ENCODE measurements around the gene AS3MT. TPM values are rescaled to one million over a fixed set of nuclear protein-coding genes. Genes with fewer than 3 reads are reported as not detected.

Gene AS3MT
- total RNA-seq, 1 donor from 2014 or later: 40.3 TPM

DNA sequence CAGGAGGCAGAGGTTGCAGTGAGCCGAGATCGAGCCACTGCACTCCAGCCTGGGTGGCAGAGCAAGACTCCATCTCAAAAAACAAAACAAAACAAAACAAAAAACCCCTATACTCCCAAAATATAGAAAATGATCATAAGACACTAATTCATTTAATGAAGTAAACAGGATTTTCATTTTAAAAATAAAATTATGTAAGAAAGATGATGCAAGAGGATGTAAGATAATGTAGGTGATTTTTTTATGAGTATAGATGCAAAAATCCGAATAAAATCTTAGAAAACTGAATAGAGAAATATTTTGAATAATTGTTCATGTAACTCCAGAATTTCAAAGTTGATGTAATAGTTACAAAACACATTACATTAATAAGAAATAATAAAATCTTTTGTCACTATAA is 3.6 kb upstream of the AS3MT start:
- no peaks in the 10 kb centered on the region for H3K36me3 ChIP-seq
- H3F3A ChIP-seq (ENCODE audit: low read depth): peaks cover 20% of the 10 kb centered on the region
- H3K27ac ChIP-seq: no peak overlapping the region
- H3K9me3 Mint-ChIP-seq: no peaks in the 10 kb centered on the region
- no peak overlapping the region for H3K27ac Mint-ChIP-seq
- peaks cover 3% of the 10 kb centered on the region for H3K36me3 Mint-ChIP-seq
- no peak for DNase-seq (ENCODE audit: low spot score)
- H3K4me3 ChIP-seq: no peak overlapping the region
- H3K27me3 ChIP-seq: no peaks in the 10 kb centered on the region
- no peak overlapping the region for H3K4me2 ChIP-seq
- H4K20me1 ChIP-seq (ENCODE audit: low read depth): no peaks in the 10 kb centered on the region
- no peak overlapping the region for H3K4me3 Mint-ChIP-seq
- peaks cover 15% of the 10 kb centered on the region for H3K4me1 ChIP-seq
- H3K9ac ChIP-seq: no peak overlapping the region
- peaks cover 16% of the 10 kb centered on the region for H3K4me1 Mint-ChIP-seq
- TF ChIP-seq CTCF (IDR thresholded peaks at IDR 0.05) (no peak), EZH2phosphoT487 (IDR thresholded peaks at IDR 0.05) (no peak), EZH2 (IDR thresholded peaks at IDR 0.05) (no peak)
- no peaks in the 10 kb centered on the region for H3K9me3 ChIP-seq (ENCODE audit: low read depth)
- no peaks in the 10 kb centered on the region for H3K79me2 ChIP-seq (ENCODE audit: low read depth)
- peaks cover 2% of the 10 kb centered on the region for H3K27me3 Mint-ChIP-seq (ENCODE audit: insufficient read depth, low read depth)
- no peak overlapping the region for H2AFZ ChIP-seq (replicated peaks)

DNA sequence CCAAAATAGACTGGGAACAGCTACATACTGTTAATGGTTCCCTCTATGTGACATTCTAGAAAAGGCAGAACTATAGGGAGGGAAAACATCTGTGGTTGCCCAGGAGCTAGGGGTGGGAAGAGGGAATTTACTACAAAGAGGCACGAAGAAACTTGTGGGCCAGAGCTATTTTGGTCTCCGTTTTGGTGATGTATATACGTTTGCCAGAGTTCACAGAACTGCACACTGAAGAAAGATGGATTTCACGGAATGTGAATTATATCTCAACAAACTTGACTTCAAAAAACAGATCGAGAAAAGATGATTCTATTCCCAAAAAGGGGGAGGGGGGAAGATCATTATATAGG is 386 bp upstream of the AS3MT start:
- Histone ChIP-seq H4K20me1 (ENCODE audit: low read depth) (no peaks in the 10 kb centered on the region), H3K36me3 (no peaks in the 10 kb centered on the region), H3K4me2 (peak overlapping the region; percentile 83), H2AFZ (replicated peaks) (peak overlapping the region; percentile 92), H3K27ac (no peak overlapping the region), H3K9ac (no peak overlapping the region), H3K4me3 (peak overlapping the region; percentile 58), H3K4me1 (peaks cover 15% of the 10 kb centered on the region), H3K9me3 (ENCODE audit: low read depth) (no peaks in the 10 kb centered on the region), H3F3A (ENCODE audit: low read depth) (peaks cover 20% of the 10 kb centered on the region), H3K27me3 (no peaks in the 10 kb centered on the region), H3K79me2 (ENCODE audit: low read depth) (no peaks in the 10 kb centered on the region)
- DNase-seq (ENCODE audit: low spot score): no peak
- H3K36me3 Mint-ChIP-seq: peaks cover 4% of the 10 kb centered on the region
- peak overlapping the region; percentile 83 for H3K4me3 Mint-ChIP-seq
- H3K27ac Mint-ChIP-seq: peak overlapping the region; percentile 80
- peaks cover 19% of the 10 kb centered on the region for H3K4me1 Mint-ChIP-seq
- no peaks in the 10 kb centered on the region for H3K9me3 Mint-ChIP-seq
- TF ChIP-seq CTCF (IDR thresholded peaks at IDR 0.05) (no peak), EZH2phosphoT487 (IDR thresholded peaks at IDR 0.05) (no peak), EZH2 (IDR thresholded peaks at IDR 0.05) (no peak)
- peaks cover 5% of the 10 kb centered on the region for H3K27me3 Mint-ChIP-seq (ENCODE audit: insufficient read depth, low read depth)

GRCh38 chr10:102870221-102870620 is 951 bp downstream of the AS3MT start:
- peak overlapping the region; percentile 95 for H3K27ac Mint-ChIP-seq
- H3K9me3 Mint-ChIP-seq: no peaks in the 10 kb centered on the region
- DNase-seq (ENCODE audit: low spot score): peak; percentile 20
- no peaks in the 10 kb centered on the region for H3K36me3 ChIP-seq
- H3F3A ChIP-seq (ENCODE audit: low read depth): peaks cover 20% of the 10 kb centered on the region
- H3K9me3 ChIP-seq (ENCODE audit: low read depth): no peaks in the 10 kb centered on the region
- peak overlapping the region; percentile 58 for H3K4me3 ChIP-seq
- no peaks in the 10 kb centered on the region for H4K20me1 ChIP-seq (ENCODE audit: low read depth)
- no peak for TF ChIP-seq CTCF (IDR thresholded peaks at IDR 0.05)
- peak; percentile 49 for TF ChIP-seq EZH2phosphoT487 (IDR thresholded peaks at IDR 0.05)
- TF ChIP-seq EZH2 (IDR thresholded peaks at IDR 0.05): no peak
- H2AFZ ChIP-seq (replicated peaks): peak overlapping the region; percentile 92
- H3K27ac ChIP-seq: no peak overlapping the region
- peaks cover 19% of the 10 kb centered on the region for H3K4me1 Mint-ChIP-seq
- H3K4me3 Mint-ChIP-seq: peak overlapping the region; percentile 89
- H3K36me3 Mint-ChIP-seq: peaks cover 8% of the 10 kb centered on the region
- H3K4me1 ChIP-seq: peaks cover 15% of the 10 kb centered on the region
- peak overlapping the region; percentile 24 for H3K9ac ChIP-seq
- peaks cover 5% of the 10 kb centered on the region for H3K27me3 Mint-ChIP-seq (ENCODE audit: insufficient read depth, low read depth)
- peak overlapping the region; percentile 83 for H3K4me2 ChIP-seq
- no peaks in the 10 kb centered on the region for H3K79me2 ChIP-seq (ENCODE audit: low read depth)
- H3K27me3 ChIP-seq: no peaks in the 10 kb centered on the region

Measured in neural progenitor cell (in vitro differentiated cells).